Endometrial microvascular endothelial cells (primary cell): ENCODE measurements around the gene EEPD1. TPM values are rescaled to one million over a fixed set of nuclear protein-coding genes. Genes with fewer than 3 reads are reported as not detected.

Source experiments
- in situ Hi-C: cut with HindIII; loops from 2 replicates; pipeline ENCODE4 v1.10.0; 2017; ENCODE audit warnings: low sequenced_read_pairs, low pct_unique_long_range_greater_than_20kb; ENCODE audit errors: inconsistent ontology term
- total RNA-seq: library from RNA; depleted of rRNA; stranded (reverse); fragments of >200 nt; gene quantifications from one replicate; pipeline ENCODE4 v1.2.3, GENCODE V29; 2015; ENCODE audit errors: inconsistent ontology term

The EEPD1 gene
- total RNA-seq, 1 donor from 2014 or later = 2.1 TPM

GRCh38 chr7:36336390-36336789 is 183.3 kb downstream of the EEPD1 start:
- in situ Hi-C loops = no loop called here

GRCh38 chr7:36338256-36338655 is 185.2 kb downstream of the EEPD1 start:
- in situ Hi-C loops = no loop called here

- in situ Hi-C loops = no loop called here
Measured at GRCh38 chr7:36343548-36343947, 190.5 kb downstream of the EEPD1 start.

DNA sequence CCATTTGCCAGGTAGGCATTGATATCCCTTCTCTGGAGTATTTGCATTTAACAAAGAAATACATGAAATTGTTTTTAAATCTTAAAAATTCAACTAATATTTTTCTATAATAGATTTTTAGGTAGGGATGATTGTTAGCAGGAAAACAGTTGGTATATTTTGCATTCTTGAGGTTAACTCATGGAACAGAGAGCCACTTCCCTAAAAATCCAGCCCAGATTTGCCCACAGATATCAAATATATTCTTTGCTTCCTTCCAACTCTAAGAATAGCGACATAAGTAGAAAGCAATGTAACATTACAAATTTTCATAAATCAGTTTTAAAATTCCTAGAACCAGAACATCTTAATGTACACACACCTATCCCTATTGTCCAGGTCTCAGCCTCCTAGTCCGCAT is 191.6 kb downstream of the EEPD1 start:
- in situ Hi-C loops = no loop called here

DNA sequence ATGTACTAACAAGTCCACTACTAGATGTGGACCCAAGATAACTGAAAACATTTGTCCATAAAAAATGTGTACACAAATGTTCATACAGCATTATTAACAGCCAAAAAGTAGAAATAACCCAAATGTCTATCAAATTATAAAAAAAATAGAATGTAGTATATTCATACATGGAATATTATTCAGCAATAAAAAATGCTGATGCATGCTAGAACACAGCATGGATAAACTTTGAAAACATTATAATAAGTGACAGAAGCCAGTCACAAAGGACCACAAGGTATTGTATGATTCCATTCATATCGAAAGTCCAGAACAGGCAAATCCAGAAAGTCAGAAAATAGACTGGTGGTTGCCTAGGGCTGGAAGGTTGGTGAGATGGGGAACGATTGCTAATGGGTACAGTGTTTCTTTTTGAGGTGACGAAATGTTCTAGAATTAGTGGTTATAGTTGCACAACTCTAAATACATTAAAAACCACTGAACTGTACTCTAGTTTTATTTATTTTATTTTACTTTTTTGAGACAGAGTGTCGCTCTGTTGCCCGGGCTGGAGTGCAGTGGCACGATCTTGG is 193.3 kb downstream of the EEPD1 start:
- in situ Hi-C loops = no loop called here

DNA sequence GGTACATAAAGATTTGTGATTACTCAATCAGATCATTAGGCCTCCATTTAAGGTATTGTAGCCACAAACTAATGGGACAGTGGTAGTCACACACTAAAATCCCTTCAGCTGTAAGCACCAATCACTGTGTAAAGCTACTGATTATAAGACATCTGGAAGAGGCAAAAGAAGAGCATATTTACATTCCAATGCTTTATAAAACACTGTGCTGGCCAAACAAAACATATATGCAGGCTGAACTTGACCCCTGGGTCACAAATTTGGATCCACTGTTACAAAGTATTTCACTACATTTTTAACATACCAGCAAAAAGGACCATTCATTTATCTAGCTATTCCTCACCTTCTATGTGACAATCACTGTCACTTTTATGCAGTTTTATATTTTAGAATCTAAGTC is 195.2 kb downstream of the EEPD1 start:
- in situ Hi-C loops = no loop called here

- in situ Hi-C loops = no loop called here
Measured at GRCh38 chr7:36348771-36349170, 195.7 kb downstream of the EEPD1 start.

DNA sequence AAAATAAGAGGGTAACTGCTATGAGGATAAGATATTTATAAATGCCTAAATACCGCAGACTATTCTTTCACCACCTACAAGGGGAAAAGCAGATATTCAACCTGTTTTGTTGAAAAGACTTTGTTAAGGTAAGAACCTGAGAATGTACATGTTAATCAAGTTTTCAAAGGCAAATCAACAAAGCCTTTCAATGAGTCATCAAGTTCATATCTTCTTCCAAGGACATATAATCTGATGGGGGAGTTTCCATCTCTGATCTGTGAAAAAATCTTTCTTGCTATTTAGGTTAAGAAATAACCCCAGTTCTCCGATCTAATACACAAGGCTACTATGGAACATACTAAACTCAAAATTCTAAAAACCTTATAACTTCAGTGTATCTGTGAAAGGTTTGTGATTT is 196.6 kb downstream of the EEPD1 start:
- in situ Hi-C loops = no loop called here

Other genes starting within 250 kb of the EEPD1 start
- gene ANLN, start 236.6 kb downstream of the EEPD1 start, total RNA-seq = 327 TPM